Omental fat pad (tissue), 4 donors: ENCODE results near the gene BTBD16. TPM values are rescaled to one million over a fixed set of nuclear protein-coding genes. Genes with fewer than 3 reads are reported as not detected.

Source experiments
- ATAC-seq: fragments of 150-250 bp; one replicate; pipeline ENCODE4 v1.9.1; 2016; ENCODE audit warnings: mild to moderate bottlenecking, moderate library complexity; ENCODE audit not compliant: low FRiP score
- DNase-seq: peaks from one replicate; pipeline ENCODE4 v3.0.0-alpha.2; 2019; ENCODE audit warnings: low spot score
- total RNA-seq, 4 donors: library from RNA; depleted of rRNA; stranded (reverse); fragments of >200 nt; gene quantifications; one replicate each; pipeline ENCODE4 v1.1.0, GENCODE V29; 2016
- TF ChIP-seq, protein P1 (sequence below), 3 donors: fragments of 450-650 bp; IDR thresholded peaks; one replicate each; pipeline ENCODE4 v1.5.1; 2016 to 2017; ENCODE audit warnings: antibody characterized with exemption in 3 of 3, mild to moderate bottlenecking in 3 of 3, moderate library complexity in 2 of 3

Gene BTBD16
- total RNA-seq, 4 donors from 2014 or later: 0.37 TPM; not detected in 3

GRCh38 chr10:122292376-122292775 lies 21.3 kb downstream of the BTBD16 start:
- ATAC-seq (no peak), DNase-seq (no peak)
- TF ChIP-seq, protein P1, sequence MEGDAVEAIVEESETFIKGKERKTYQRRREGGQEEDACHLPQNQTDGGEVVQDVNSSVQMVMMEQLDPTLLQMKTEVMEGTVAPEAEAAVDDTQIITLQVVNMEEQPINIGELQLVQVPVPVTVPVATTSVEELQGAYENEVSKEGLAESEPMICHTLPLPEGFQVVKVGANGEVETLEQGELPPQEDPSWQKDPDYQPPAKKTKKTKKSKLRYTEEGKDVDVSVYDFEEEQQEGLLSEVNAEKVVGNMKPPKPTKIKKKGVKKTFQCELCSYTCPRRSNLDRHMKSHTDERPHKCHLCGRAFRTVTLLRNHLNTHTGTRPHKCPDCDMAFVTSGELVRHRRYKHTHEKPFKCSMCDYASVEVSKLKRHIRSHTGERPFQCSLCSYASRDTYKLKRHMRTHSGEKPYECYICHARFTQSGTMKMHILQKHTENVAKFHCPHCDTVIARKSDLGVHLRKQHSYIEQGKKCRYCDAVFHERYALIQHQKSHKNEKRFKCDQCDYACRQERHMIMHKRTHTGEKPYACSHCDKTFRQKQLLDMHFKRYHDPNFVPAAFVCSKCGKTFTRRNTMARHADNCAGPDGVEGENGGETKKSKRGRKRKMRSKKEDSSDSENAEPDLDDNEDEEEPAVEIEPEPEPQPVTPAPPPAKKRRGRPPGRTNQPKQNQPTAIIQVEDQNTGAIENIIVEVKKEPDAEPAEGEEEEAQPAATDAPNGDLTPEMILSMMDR (IDR thresholded peaks at IDR 0.05): no peak

GRCh38 chr10:122293156-122293960 lies 22.3 kb downstream of the BTBD16 start:
- DNase-seq: no peak
- no peak for ATAC-seq
- TF ChIP-seq, protein P1 (IDR thresholded peaks at IDR 0.05): no peak

- TF ChIP-seq, protein P1 (IDR thresholded peaks at IDR 0.05): no peak
- ATAC-seq (no peak), DNase-seq (no peak)
Measured at GRCh38 chr10:122293961-122294380, 22.9 kb downstream of the BTBD16 start.

- no peak for DNase-seq
- ATAC-seq: no peak
- TF ChIP-seq, protein P1 (IDR thresholded peaks at IDR 0.05): no peak
Measured at GRCh38 chr10:122294511-122295450, 23.7 kb downstream of the BTBD16 start.

DNA sequence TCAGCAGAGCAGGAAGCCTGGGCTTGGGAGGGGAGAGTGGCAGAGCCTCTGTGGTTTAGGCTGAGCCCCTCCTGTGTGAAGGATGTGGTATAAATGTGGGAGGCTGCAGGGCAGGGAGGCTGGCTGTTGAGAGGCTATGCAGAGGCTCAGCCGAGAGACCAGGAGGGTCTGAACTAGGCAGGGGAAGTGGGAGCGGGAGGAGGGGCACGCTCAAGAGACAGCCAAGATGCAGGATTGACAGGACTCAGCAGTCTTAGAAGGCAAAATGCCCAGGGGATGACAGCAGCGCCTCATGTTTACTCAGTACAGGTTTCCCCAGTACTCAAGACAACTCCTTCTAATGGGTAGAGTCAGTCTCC lies 24.3 kb downstream of the BTBD16 start:
- TF ChIP-seq, protein P1 (IDR thresholded peaks at IDR 0.05): no peak
- DNase-seq (no peak), ATAC-seq (no peak)

- TF ChIP-seq, protein P1 (IDR thresholded peaks at IDR 0.05): no peak
- ATAC-seq (no peak), DNase-seq (no peak)
Measured at GRCh38 chr10:122296363-122297120, 25.4 kb downstream of the BTBD16 start.
